ENCODE data around the gene CD79B. TPM values are rescaled to one million over a fixed set of nuclear protein-coding genes. Genes with fewer than 3 reads are reported as not detected.
"Not testable (repeated sequence)": the region's sequence is repeated elsewhere in the genome, so short reads cannot be mapped to it uniquely, and the experiment has no call there.

Gene CD79B
- total and polyA plus RNA-seq, 8 donors, result 1.8 to 3.5 (median 2.2) TPM

DNA sequence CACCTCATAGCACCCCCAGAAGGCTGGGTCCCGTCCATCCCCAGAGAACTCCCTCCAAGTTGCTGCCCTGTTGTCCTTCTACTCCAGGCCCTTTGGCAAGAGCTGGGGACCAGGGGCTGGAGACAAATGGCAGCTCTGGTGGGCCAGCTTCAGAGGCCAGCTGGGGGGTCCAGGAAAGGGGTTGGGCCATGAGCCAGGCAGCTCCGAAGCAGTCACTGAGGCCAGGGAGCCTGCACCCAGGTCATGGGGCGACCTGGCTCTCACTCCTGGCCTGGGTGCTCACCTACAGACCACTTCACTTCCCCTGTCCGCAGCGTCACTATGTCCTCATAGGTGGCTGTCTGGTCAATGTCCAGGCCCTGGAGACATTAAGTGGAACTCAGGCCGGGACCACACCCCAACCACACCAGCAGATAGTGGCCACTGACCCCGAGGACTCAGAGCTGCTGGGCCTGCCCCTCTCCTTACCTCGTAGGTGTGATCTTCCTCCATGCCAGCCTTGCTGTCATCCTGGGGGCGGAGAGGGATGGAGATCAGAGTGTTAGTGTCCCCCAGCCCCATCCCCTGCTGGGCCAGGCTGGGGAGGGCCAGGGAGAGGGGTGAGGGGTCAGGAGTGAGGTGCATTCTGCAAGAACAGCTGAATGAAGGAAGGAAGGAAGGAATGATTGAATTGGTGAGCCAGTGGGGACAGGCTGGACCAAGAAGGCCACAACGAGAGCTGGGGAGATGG lies 3.0 kb downstream of the CD79B start:
- Histone ChIP-seq H3K4me3 (no peak overlapping the region), H3K27me3 (no peaks in the 10 kb centered on the region), H3K9me3 (no peaks in the 10 kb centered on the region), H3K36me3 (no peaks in the 10 kb centered on the region), H3K27ac (no peak overlapping the region), H3K4me1 (peaks cover 0 to 19% of the 10 kb centered on the region in 2 donors)
- DNase-seq (peak in 1 of 4 donors; percentile 53), ATAC-seq (no peak)
- TF ChIP-seq, protein P1, sequence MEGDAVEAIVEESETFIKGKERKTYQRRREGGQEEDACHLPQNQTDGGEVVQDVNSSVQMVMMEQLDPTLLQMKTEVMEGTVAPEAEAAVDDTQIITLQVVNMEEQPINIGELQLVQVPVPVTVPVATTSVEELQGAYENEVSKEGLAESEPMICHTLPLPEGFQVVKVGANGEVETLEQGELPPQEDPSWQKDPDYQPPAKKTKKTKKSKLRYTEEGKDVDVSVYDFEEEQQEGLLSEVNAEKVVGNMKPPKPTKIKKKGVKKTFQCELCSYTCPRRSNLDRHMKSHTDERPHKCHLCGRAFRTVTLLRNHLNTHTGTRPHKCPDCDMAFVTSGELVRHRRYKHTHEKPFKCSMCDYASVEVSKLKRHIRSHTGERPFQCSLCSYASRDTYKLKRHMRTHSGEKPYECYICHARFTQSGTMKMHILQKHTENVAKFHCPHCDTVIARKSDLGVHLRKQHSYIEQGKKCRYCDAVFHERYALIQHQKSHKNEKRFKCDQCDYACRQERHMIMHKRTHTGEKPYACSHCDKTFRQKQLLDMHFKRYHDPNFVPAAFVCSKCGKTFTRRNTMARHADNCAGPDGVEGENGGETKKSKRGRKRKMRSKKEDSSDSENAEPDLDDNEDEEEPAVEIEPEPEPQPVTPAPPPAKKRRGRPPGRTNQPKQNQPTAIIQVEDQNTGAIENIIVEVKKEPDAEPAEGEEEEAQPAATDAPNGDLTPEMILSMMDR (IDR thresholded peaks at IDR 0.05), result no peak
- intact Hi-C loops (cut with DNase I), result loop anchor here in 1 of 2 donors (10.0 kb wide), 1 partner anchor 56 kb away; no protein-coding TSS in a partner anchor

DNA sequence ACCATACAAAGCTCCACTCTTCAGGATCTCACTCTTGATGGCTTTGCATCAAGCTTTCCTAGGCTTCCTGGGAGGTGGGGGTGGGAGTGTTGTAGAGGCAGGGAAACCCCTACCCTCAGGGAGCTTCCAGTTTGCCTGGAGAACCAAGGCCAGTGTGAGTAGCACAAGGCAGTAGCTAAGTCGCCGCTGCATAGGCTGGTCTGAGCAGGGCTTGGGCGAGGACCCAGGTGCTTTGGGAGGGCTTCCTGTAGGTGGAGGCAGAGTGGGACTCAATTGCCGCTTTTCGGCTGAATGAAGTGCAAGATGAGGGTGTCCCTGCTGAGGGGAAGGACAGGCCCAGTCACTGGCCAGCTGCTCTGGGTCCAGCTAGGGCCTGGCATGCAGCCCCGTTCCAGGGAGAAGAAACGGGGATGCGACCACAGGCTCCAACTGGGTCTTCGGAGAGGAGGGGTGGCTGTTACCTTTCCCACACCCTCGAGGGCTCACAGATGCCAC lies 3.9 kb downstream of the CD79B start:
- DNase-seq (peak in 1 of 4 donors; percentile 52), ATAC-seq (no peak)
- TF ChIP-seq, protein P1 (IDR thresholded peaks at IDR 0.05), result no peak
- Histone ChIP-seq H3K4me1 (peaks cover 0 to 19% of the 10 kb centered on the region in 2 donors), H3K27me3 (no peaks in the 10 kb centered on the region), H3K9me3 (no peaks in the 10 kb centered on the region), H3K27ac (no peak overlapping the region), H3K4me3 (no peak overlapping the region), H3K36me3 (no peaks in the 10 kb centered on the region)
- intact Hi-C loops (cut with DNase I), result loop anchor here in 1 of 2 donors (10.0 kb wide), 1 partner anchor 57 kb away; no protein-coding TSS in a partner anchor

DNA sequence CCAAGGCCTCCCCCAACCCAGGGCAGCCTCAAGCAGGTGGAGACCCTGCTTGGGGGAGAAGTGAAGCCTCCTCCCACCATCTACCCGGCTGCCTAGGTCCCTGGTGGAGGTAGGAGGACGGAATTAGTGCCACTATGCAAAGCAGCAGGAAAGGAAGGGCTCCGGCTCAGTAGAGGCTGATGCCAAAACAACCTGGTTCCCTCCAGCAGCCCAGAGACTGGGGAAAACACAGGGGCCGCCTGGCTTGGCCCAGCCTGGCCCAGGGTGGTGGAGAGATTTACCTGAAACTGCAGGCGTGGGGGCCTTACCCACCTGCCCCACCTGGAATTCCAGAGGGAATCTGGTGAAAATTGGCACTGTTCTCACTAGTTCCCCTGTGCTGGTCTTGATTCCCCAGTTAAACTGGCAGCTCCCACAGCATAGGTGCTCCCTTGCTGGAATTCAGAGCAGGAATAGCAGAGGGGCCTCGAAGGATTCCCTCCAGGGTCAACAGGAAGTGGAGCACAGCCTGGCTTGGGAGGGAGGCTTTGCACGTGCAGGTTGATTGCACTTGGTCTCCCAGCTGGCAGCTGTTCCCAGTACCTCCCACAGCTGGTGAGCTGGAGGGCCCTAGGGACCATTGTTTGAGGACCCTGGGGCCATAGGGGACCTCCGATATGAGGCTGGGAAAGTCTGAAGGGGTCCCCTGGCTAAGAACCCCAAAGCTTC lies 4.5 kb downstream of the CD79B start:
- intact Hi-C loops (cut with DNase I), result loop anchor here in 1 of 2 donors (10.0 kb wide), 1 partner anchor 57 kb away; no protein-coding TSS in a partner anchor
- no peaks in the 10 kb centered on the region for H3K9me3 ChIP-seq

DNA sequence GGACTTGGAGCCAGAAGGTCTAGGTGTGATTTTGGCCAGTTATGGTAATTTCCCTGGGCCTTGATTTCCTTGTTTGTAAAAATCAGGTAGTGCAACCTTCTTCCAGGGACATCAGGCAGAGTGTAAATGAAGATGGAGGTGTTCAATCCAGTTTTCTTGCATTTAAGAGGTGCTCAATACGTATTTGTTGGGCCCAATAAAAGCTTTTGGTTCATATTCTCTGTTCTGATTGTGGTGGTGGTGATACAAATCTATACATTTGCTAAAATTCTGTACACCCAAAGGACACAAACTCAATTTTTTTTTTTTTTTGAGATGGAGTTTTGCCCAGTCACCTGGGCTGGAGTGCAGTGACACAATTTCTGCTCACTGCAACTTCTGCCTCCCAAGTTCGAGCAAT lies 6.0 kb downstream of the CD79B start:
- Histone ChIP-seq H3K4me3 (no peak overlapping the region), H3K36me3 (no peaks in the 10 kb centered on the region), H3K9me3 (no peaks in the 10 kb centered on the region), H3K27me3 (no peaks in the 10 kb centered on the region), H3K4me1 (peaks cover 0 to 7% of the 10 kb centered on the region in 2 donors), H3K27ac (no peak overlapping the region)
- TF ChIP-seq, protein P1 (IDR thresholded peaks at IDR 0.05), result no peak
- no peak for ATAC-seq
- intact Hi-C loops (cut with DNase I), result loop anchor here in 1 of 2 donors (10.0 kb wide), 1 partner anchor 59 kb away; no protein-coding TSS in a partner anchor
- DNase-seq, result no peak

More for the DNA sequence above, 4.5 kb downstream of the CD79B start:
- Histone ChIP-seq H3K27me3 (no peaks in the 10 kb centered on the region), H3K36me3 (no peaks in the 10 kb centered on the region), H3K27ac (no peak overlapping the region), H3K4me1 (peaks cover 0 to 19% of the 10 kb centered on the region in 2 donors), H3K4me3 (no peak overlapping the region)
- ATAC-seq, result no peak
- TF ChIP-seq, protein P1 (IDR thresholded peaks at IDR 0.05), result no peak
- peak in 1 of 4 donors; percentile 35 for DNase-seq

DNA sequence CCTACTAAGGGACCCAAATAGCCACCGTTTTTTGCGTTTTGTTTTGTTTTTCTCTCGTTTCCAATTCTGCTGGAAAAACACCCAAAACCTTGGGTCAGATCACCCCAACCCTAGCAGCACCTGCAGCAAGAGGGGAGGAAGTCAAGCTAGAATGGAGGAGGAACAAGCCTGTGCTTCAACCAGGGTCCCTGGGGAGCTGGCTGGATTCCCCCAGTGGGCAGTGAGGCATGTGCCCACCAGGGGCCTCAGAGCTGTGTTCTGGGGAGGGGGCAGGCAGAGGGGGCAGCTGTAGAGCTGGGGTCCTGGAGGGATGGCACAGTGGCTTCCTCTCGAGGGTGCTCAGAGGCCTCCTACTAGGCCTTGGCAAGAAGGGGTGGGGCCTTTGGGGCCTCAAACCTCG lies 6.5 kb downstream of the CD79B start:
- intact Hi-C loops (cut with DNase I), result loop anchor here in 1 of 2 donors (10.0 kb wide), 1 partner anchor 59 kb away; no protein-coding TSS in a partner anchor
- no peak for ATAC-seq
- TF ChIP-seq, protein P1 (IDR thresholded peaks at IDR 0.05), result no peak
- no peak overlapping the region for H3K4me3 ChIP-seq
- no peaks in the 10 kb centered on the region for H3K27me3 ChIP-seq
- no peaks in the 10 kb centered on the region for H3K36me3 ChIP-seq
- H3K27ac ChIP-seq, result no peak overlapping the region
- H3K4me1 ChIP-seq, result peaks cover 0 to 2% of the 10 kb centered on the region in 2 donors
- DNase-seq, result peak in 1 of 4 donors; percentile 43
- H3K9me3 ChIP-seq, result no peaks in the 10 kb centered on the region

DNA sequence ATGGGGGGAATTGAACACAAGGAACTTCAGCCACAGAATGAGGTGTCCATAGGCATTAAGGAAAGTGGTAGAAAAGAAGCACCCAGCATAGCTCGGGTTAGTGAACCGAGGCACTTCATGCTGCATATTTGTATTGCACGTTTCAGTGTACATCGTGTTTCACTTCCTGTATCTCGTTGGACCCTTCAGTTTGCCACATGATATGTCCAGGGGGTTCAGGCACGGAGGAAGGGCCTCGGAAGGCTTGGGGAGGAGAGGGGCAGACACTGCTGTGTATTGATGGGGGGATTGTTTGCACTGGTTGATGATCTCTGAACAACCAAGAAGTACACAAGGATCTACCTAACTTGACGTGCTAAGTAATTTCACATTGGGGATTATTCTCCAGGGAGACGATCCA lies 9.7 kb downstream of the CD79B start:
- ATAC-seq, H3K36me3 ChIP-seq: not testable (repeated sequence)
- intact Hi-C loops (cut with DNase I), result loop anchor here in 1 of 2 donors (10.0 kb wide), 1 partner anchor 62 kb away; no protein-coding TSS in a partner anchor

DNA sequence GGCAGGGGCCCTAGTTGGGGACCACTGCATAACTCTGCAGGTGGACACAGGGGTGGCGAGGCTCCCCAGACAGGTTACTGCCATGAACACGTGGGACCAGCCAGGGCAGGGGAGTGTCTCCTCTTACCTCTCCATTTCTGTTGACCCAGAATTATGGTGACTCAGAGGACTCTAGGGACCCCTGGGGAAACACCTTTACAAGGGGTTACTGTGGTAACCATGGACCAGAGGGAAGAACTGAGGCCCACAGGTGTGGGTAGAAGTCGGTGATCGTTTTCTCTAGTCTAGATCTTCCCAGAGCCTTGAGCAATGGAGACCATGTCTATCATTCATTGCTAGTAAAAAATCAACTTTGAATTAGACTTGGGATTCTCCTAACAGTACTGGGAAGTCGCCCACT lies 11.4 kb downstream of the CD79B start:
- H3K36me3 ChIP-seq, H3K4me1 ChIP-seq, DNase-seq, ATAC-seq, H3K4me3 ChIP-seq, H3K27ac ChIP-seq, H3K27me3 ChIP-seq, H3K9me3 ChIP-seq: not testable (repeated sequence)
- intact Hi-C loops (cut with DNase I), result loop anchor here in 1 of 2 donors (10.0 kb wide), 1 partner anchor 64 kb away; no protein-coding TSS in a partner anchor

More for the DNA sequence above, 9.7 kb downstream of the CD79B start:
- not testable (repeated sequence) for H3K27me3 ChIP-seq, H3K4me1 ChIP-seq, H3K4me3 ChIP-seq, H3K9me3 ChIP-seq, H3K27ac ChIP-seq
- DNase-seq, result peak in 1 of 4 donors; percentile 12

All from left lung (tissue), 10 donors.